Panc1 (cell line): ENCODE measurements around the gene CCDC78. TPM values are rescaled to one million over a fixed set of nuclear protein-coding genes. Genes with fewer than 3 reads are reported as not detected.

ENCODE experiments used
- ATAC-seq: fragments of 200-7000 bp; cut with Tn5 transposase; 2 replicates; pipeline ENCODE4 v1.9.1; 2020; ENCODE audit warnings: mild to moderate bottlenecking, moderate library complexity
- BruUV-seq: library from RNA; stranded (reverse); fragments of 400-500 nt; replicated peaks from 2 replicates; lab custom pipeline; 2021; lab: Mats Ljungman, UMichigan
- CTCF ChIA-PET: fragments of 300-600 bp; sonication (Branson Sonifier 250); formaldehyde crosslinking; loops from one replicate; lab custom pipeline; 2022; ENCODE audit warnings: antibody characterized with exemption; lab: Charles Lee
- POLR2A ChIA-PET: fragments of 300-600 bp; sonication (Branson Sonifier 250); formaldehyde crosslinking; loops from one replicate; lab custom pipeline; 2022; ENCODE audit warnings: antibody characterized with exemption; lab: Charles Lee
- DNase-seq: peaks from one replicate; pipeline ENCODE4 v3.0.0-alpha.2; 2010; ENCODE audit warnings: low read depth, low spot score
- H3K27ac ChIP-seq: 2 replicates; pipeline ENCODE4 v1.5.1; 2011; ENCODE audit warnings: mild to moderate bottlenecking, low read length, inconsistent platforms
- H3K27me3 ChIP-seq: fragments of 200-500 bp; sonication (Bioruptor generic); 2 replicates; pipeline ENCODE4 v1.6.0; 2014; ENCODE audit warnings: low read length, inconsistent platforms; ENCODE audit not compliant: control insufficient read depth, insufficient read depth
- H3K36me3 ChIP-seq: fragments of 200-500 bp; sonication (Bioruptor generic); 2 replicates; pipeline ENCODE4 v1.5.1; 2014; ENCODE audit warnings: inconsistent platforms, mild to moderate bottlenecking, low read length, moderate library complexity; ENCODE audit not compliant: control insufficient read depth, insufficient read depth
- H3K4me1 ChIP-seq: 2 replicates; pipeline ENCODE4 v1.5.1; 2011; ENCODE audit warnings: inconsistent platforms, mild to moderate bottlenecking, low read length, moderate library complexity; ENCODE audit not compliant: control insufficient read depth, insufficient read depth
- H3K4me3 ChIP-seq, 2 experiments: 2 replicates each; pipeline ENCODE4 v1.5.1; 2011 to 2012; ENCODE audit warnings: low read depth in 2 of 2, low read length in 2 of 2, mild to moderate bottlenecking in 2 of 2, inconsistent platforms in 1 of 2, moderate library complexity in 1 of 2
- H3K9me3 ChIP-seq: fragments of 200-500 bp; sonication (Bioruptor generic); 2 replicates; pipeline ENCODE4 v1.5.1; 2014; ENCODE audit warnings: low read depth, mild to moderate bottlenecking, inconsistent platforms, low read length, moderate library complexity; ENCODE audit not compliant: control insufficient read depth, insufficient read depth
- CTCF ChIP-seq: fragments of 450-650 bp; IDR thresholded peaks from 2 replicates; pipeline ENCODE4 v1.5.1; 2017; ENCODE audit warnings: mild to moderate bottlenecking
- POLR2AphosphoS5 ChIP-seq: IDR thresholded peaks from 2 replicates; pipeline ENCODE4 v1.6.1; 2012; ENCODE audit warnings: mild to moderate bottlenecking, low read depth, low read length, moderate library complexity
- REST ChIP-seq, 2 experiments: IDR thresholded peaks; 2 replicates each; pipeline ENCODE4 v1.6.1; 2011 to 2012; ENCODE audit warnings: low read depth in 2 of 2, control low read depth in 1 of 2, low read length in 1 of 2, mild to moderate bottlenecking in 1 of 2, moderate library complexity in 1 of 2; ENCODE audit not compliant: insufficient read depth in 1 of 2
- SIN3A ChIP-seq: IDR thresholded peaks from 2 replicates; pipeline ENCODE4 v1.6.1; 2012; ENCODE audit warnings: low read depth, mild to moderate bottlenecking, low read length, moderate library complexity, borderline replicate concordance; ENCODE audit not compliant: insufficient read depth
- TCF7L2 ChIP-seq: IDR thresholded peaks from 2 replicates; pipeline ENCODE4 v1.6.1; 2011; ENCODE audit warnings: mild to moderate bottlenecking, low read depth, low read length, inconsistent platforms
- in situ Hi-C: cut with HindIII; loops from 2 replicates; pipeline ENCODE4 v1.10.0; 2016; ENCODE audit warnings: low sequenced_read_pairs, low pct_unique_long_range_greater_than_20kb
- intact Hi-C: fragments of 100-400 bp; cut with micrococcal nuclease; formaldehyde crosslinking; loops from one replicate; pipeline ENCODE4 v1.10.0; 2022; ENCODE audit not compliant: unreplicated experiment
- total RNA-seq: library from RNA; stranded (reverse); gene quantifications from one replicate; pipeline ENCODE4 v1.2.1, GENCODE V29; 2021; ENCODE audit not compliant: unreplicated experiment

The CCDC78 gene
- total RNA-seq, 1 experiment from 2014 or later = 18.2 TPM

DNA sequence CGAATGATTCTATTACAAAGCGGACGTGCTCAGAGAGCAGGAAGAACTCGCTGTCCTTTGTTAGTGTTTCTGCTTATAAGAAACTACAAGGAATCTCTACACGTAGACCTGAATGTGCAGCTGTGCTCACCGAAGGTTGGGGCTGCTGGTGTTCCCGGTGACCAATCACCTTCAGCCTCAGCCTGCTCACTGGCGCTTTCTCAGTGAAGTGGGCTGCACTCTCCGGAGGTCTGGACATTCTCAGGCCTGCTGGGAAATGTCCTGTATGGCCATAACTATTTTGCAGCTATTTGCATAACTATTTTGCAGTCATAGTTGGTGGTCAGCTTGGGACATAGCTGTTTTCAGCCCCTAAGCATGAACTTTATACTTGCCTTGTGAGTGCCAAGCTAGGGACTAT, 24.2 kb upstream of the CCDC78 start:
- Histone ChIP-seq H3K27me3 (no peaks in the 10 kb centered on the region), H3K9me3 (no peaks in the 10 kb centered on the region), H3K27ac (no peak overlapping the region), H3K36me3 (no peaks in the 10 kb centered on the region), H3K4me1 (no peaks in the 10 kb centered on the region), H3K4me3 (no peak overlapping the region)
- intact Hi-C loops = no loop called here
- no TSS peak for BruUV-seq
- POLR2A ChIA-PET = no interaction called here
- DNase-seq (no peak), ATAC-seq (no peak)
- CTCF ChIA-PET = no interaction called here
- in situ Hi-C loops = no loop called here
- TF ChIP-seq REST (IDR thresholded peaks at IDR 0.05; ENCODE audit: insufficient read depth in 1 of 2, low read depth in 2 of 2, low read length in 1 of 2) (no peak), TCF7L2 (no peak), SIN3A (no peak), POLR2AphosphoS5 (no peak), CTCF (no peak)

- intact Hi-C loops = no loop called here
- no peaks in the 10 kb centered on the region for H3K9me3 ChIP-seq
- DNase-seq = no peak
- H3K4me3 ChIP-seq = no peak overlapping the region
- in situ Hi-C loops = no loop called here
- no TSS peak for BruUV-seq
- H3K36me3 ChIP-seq = no peaks in the 10 kb centered on the region
- TF ChIP-seq SIN3A (no peak), CTCF (no peak)
- no peak for ATAC-seq
- ChIA-PET CTCF (no interaction called here), POLR2A (interaction anchor here (0.6 kb wide), 1 partner anchor 39 kb away, joined by 3 read pairs; the partner anchor contains the start of gene RPUSD1)
- H3K4me1 ChIP-seq = no peaks in the 10 kb centered on the region
- no peaks in the 10 kb centered on the region for H3K27me3 ChIP-seq
- H3K27ac ChIP-seq = no peak overlapping the region
Observed at GRCh38 chr16:749010-749409, 22.8 kb upstream of the CCDC78 start.
